Measurements from ENCODE around the gene LIMS2.

LIMS2 gene

GRCh38 chr2:127673291-127674069 is 1.9 kb downstream of the LIMS2 start:
- no peak for FAIRE-seq

DNA sequence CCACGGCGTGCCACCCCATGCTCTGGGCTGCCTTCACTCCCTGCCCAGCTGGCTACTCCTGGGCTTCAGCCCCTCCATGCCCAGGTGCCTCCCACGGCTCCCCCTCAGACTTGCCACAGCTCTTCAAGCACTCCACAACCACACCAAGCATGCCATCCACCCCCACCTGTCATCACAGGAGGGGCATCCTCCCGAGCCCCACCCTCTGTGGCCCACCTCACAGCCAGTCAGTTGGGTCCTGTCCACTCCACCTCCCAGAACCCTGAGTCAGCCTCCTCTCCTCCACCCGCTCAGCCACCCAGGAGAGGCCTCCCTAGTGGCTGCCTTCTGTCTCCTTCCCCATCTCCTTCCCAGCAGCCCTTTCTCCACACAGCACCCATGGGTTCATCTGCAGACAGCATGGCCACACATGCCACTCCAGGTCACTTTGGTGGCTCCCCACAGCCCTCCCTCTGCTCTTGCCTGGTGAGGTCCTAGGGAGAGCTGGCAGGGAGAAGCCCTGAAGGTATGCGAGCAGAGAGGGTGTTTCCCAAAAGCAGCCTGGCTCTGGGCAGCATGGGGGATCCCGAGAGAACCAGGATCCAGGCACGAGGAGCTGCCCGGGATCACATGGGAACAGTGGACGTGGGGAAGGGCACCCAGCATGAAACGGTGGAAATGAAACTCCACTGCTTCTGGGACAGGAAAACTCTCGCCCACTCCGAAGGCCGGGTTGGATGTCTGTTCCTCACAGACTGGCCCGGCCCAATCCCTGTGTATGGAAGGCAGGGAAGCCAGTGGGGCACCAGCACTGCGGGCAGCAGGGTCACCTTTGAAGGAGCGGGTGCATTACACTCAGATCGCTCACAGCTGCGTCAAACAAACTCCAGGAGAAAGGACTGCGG is 2.7 kb downstream of the LIMS2 start:
- FAIRE-seq = no peak

GRCh38 chr2:127671557-127672302 is 3.6 kb downstream of the LIMS2 start:
- FAIRE-seq = no peak

DNA sequence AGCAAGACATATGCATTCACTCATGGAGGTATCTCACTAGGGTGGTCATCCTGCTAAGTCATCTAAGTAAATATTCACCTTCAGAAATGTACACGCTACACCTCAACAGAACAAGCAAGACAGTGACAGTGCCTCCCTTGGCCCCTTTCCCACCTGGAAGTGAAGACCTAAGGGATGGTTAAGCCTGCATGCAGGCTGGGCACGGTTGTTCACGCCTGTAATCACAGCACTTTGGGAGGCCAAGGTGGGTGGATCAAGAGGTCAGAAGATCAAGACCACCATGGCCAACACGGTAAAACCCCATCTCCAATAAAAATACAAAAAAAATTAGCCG is 4.4 kb downstream of the LIMS2 start:
- no peak for FAIRE-seq

GRCh38 chr2:127670055-127670956 is 5.0 kb downstream of the LIMS2 start:
- no peak for FAIRE-seq

DNA sequence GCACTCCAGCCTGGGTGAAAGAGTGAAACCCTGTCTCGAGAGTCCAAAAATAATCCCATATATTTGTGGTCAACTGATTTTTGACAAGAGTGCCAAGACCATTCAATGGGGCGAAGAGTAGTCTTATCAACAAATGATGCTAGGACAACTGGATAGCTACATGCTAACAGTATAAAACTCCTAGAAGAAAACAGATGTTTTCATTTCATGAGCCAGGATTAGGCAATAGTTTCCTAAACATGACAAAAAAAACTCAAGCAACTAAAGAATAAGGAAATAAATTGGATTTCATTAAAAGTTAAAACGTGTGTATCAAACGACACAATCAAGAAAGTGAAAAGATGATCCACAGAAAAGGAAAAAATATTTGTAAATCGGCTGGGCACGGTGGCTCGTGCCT is 6.3 kb downstream of the LIMS2 start:
- FAIRE-seq = no peak

DNA sequence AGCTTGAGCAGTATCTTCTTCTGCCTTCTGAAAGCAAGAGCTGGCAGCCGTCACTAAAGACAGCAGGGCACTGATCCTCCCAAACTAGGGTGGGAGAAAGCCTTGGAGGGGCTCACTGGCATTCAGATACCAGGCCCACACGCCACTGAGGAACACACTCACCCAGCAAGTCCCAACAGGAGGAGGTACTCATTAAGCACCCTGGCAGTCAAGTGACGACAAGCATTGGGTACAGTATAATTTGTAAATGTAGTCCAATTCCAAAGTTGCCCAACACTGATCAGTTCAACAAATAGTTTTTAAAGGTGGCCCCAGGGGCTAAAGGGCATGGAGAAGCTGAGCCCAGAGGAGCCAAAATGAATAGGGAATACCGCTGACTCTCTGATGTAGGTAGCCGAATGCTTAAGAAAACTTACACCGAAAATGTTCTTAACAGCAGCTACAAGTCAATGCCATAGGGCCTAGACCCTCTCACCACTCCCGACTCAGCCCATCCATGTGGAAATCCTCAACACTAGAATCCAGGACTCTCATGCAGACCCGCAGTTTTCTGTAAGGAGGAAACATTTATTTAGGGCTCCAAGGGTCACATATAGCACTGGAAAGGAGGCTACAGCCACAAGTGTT is 9.9 kb downstream of the LIMS2 start:
- FAIRE-seq = no peak

- no peak for FAIRE-seq
Observed at GRCh38 chr2:127664895-127665225, 10.5 kb downstream of the LIMS2 start.

- no peak for FAIRE-seq
Observed at GRCh38 chr2:127664065-127664894, 11.1 kb downstream of the LIMS2 start.

DNA sequence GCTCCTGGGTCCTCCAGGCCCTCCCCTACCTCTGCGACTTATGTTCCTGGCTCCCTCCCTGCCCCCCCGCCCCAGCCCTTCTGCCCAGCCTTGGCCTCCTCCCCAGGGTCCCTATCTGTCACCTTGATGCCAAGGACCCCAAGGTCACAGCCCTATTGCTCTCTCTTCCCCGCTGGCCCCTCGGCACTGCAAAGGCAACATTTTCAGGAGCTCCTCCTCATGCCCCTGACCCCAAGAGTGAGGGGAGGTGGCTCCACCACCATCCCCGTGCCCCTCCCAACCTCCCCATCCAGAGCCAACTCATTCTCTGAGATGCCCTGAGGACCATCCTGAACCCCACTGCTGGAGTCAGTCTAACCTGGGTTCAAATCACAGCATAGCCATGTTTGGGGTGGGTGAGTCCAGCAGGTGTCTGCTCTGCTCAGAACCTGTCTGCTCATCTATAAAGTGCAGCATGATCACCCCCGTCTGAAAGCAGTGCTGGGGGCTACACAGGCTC is 11.7 kb downstream of the LIMS2 start:
- FAIRE-seq = no peak

DNA sequence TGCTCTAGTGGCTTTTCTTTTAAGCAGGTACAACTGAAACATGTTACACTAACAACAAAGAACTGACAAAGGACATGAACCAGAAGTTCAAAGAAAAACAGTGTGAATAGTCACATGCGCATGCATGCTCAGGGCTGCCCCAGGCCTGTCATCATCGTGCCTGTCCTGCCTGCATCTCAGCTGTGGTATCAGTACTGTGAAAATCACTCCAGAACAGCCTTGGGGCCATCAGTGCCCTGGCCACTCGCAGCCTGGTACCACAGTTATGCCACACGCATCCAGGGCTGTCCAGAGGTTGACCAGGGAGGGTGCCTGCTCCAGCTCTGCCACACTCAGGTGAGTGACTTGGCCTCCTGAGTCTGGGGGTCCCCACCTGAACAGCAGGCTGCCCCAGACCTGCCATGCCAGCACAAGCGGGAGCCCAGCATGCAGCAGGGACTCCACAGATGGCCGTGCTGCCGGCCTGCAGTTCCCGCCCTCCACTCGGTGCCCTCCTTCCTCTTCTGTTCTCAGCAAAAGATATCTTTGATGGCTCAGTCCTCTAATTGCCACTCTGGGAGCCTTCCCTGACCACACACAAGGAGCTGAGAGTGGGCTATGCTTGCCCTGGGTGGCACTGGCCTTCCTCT is 12.3 kb downstream of the LIMS2 start:
- FAIRE-seq = no peak

- FAIRE-seq = no peak
Observed at GRCh38 chr2:127661949-127662510, 13.3 kb downstream of the LIMS2 start.

DNA sequence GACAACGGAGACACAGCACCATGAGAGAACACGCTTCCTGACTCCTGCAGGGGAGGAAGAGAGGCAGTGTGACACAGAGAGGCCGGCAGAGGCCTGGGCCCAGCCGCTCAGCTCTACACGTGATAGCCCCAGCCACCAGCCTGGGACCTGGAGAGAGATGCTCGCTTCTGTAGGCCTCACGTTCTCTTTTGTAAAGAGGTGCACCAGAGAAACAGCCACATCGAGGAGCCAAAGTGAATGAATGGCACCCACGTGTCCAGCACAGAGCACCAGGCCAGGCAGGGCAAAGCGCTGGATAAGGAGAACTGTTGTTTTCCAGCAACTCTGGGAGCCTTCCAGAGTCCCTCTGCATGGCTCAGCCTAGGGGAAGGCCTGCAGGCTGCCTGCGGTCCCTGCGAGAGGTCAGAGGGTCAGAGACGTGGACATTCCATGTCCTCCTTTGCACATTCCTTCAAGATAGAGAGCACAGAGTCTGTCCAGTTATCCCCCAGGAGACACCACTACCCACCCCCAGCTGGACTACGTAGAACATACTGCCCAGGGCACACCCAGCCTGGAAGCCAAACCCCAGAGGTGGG is 14.2 kb downstream of the LIMS2 start:
- FAIRE-seq = no peak

DNA sequence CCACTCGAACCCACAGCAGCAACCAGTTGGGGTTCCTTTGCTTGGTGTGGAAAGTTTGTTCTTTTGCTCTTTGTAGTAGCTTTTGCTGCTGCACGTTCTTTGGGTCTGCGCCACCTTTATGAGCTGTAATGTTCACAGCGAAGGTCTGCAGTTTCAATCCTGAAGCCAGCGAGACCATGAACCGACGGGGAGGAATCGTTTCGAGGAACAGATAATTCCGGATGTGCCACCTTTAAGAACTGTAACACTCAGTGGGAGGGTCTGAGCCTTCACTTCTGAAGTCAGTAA is 15.1 kb downstream of the LIMS2 start:
- FAIRE-seq = no peak

GRCh38 chr2:127659408-127660290 is 15.7 kb downstream of the LIMS2 start:
- FAIRE-seq = no peak

DNA sequence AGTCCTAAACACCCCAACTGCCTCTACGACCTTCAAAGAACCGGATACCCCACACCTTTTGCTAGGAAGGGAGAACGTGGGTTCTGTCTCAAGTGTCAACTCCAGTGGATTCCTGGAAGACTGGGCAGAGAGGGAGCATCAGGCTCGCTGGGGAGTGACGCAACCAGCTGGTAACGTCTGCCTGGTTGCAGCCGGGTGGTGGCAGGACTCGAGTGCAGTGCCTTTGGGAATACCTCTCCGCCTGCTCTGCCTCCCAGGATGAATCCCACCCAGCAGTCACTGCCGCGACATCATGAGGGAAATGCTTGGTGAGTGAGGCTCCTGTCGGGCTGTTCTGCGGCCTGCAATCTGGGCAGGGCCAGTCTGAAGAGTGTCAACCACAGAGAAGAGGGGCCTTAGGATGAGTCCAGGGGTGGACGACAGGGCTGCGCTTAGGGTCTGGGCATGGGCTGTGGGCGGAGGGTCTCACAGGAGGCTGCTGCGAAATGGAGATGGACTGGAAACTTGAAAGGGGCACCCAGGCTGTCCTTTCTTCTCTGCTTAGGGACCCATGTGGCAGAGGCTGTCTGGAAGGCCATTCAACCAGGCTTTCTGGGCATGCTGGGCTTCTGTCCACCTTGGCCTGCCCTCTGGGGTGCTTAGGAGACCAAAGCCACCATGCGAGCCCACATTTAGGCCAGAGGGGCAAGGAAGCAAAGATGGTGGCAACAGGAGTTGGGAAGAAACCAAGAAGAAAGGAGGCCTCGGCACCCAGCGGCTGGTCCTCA is 16.5 kb downstream of the LIMS2 start:
- FAIRE-seq = no peak

DNA sequence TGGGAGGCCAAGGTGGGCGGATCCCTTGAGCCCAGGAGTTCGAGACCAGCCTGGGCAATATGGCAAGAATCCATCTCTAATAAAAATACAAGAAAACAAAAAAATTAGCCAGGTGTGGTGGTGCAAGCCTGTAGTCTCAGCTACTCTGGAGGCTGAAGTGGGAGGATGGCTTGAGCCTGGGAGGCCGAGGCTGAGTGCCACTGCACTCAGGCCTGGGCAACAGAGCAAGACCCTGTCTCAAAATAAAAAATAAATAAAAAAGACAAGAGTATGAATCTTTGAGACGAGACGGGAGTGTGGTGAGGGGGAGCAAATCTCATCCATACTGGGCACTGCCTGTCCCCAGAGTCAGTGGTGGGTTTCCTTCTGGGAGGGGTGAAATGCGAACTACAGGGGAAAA is 17.2 kb downstream of the LIMS2 start:
- no peak for FAIRE-seq

DNA sequence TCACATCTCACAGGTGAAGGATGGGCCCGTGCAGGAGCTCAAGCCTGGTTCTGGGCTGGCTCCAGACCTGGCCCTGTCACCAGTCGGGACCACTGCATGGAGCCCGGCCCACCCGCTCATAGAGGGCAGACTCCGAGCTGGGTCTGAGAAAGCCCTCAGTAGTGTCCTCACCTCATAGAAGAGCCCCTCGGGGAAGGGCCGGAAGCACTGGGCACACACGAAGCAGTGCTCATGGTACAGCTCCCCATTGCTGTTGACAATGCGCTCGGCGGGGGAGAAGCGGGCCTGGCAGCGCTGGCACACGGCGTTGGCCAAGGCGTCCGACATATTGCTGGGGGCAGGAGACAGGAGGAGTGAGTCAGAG is 18.1 kb downstream of the LIMS2 start:
- no peak for FAIRE-seq

Data from TTC549 (cell line).